Activated gamma-delta T cell treated with anti-CD3 and anti-CD28 coated beads, Interleukin-2, amount 50 U/mL, for 16 hours (primary cell): ENCODE measurements around the gene AP3D1.
"Not testable (repeated sequence)": the region's sequence is repeated elsewhere in the genome, so short reads cannot be mapped to it uniquely, and the experiment has no call there.

Source experiments
- DNase-seq: peaks from one replicate; pipeline ENCODE4 v3.0.0-alpha.2; 2020; ENCODE audit warnings: low read depth

AP3D1 gene

DNA sequence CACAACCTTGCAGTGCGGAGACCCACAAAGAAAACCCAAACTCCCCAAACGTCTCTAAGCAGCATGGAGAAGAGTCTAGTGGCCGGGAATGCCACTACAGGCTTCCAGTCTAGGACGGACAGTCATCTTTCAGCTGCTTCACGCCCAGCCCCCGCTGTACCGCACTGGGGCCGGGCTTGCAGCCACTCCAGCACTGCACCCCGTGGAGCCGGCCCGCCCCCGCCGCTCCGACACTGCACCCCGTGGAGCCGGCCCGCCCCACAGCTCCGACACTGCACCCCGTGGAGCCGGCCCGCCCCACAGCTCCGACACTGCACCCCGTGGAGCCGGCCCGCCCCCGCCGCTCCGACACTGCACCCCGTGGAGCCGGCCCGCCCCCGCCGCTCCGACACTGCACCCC lies 23.1 kb downstream of the AP3D1 start:
- not testable (repeated sequence) for DNase-seq

DNA sequence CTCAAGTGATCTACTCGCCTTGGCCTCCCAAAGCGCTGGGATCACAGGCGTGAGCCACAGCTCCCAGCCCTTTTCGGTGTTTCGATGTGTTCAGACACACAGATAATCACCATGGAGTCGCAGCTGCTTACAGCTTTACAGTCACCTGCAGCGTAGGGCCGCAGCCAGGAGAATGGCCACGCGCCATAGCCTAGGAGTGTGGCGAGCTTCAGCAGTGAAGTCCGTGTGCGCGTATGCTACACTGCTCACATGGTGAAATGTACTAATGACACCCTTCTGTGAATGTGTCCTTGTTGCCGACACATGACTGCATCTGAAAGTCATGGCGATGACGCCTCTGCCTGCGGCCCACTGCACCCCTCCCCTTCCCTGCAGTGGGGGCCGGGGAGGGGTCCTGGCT lies 23.6 kb downstream of the AP3D1 start:
- no peak for DNase-seq

DNA sequence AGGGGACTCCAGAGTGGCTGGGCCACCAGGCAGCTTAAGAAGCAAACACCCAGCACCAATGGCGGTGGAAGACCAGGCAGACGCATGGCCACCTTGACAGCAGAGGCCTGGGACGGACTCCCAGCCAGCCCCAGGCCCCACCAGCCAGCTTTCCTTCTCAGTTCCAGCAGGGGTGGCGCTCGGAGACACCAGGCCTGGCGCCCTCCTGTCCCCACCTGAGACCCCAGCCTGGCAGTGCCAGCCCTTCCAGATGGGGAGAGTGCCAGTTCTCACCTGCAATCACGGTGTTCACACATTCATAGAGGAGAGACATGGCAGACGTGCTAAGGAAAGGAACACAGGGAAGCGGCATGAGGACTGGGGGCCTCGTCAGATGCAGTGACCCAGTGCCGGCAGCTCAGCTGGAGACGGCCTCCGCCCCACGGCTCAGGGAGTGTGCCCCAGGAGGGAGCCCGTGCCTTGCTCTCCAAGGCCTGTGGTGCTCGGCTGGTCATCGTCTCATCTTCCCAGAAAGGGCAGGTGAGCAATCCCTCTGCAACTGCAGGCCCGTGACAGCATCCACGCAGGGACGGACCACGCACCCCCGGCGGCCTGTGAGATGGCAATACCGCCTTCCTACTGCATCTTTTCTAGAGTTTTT lies 24.4 kb downstream of the AP3D1 start:
- DNase-seq = no peak

DNA sequence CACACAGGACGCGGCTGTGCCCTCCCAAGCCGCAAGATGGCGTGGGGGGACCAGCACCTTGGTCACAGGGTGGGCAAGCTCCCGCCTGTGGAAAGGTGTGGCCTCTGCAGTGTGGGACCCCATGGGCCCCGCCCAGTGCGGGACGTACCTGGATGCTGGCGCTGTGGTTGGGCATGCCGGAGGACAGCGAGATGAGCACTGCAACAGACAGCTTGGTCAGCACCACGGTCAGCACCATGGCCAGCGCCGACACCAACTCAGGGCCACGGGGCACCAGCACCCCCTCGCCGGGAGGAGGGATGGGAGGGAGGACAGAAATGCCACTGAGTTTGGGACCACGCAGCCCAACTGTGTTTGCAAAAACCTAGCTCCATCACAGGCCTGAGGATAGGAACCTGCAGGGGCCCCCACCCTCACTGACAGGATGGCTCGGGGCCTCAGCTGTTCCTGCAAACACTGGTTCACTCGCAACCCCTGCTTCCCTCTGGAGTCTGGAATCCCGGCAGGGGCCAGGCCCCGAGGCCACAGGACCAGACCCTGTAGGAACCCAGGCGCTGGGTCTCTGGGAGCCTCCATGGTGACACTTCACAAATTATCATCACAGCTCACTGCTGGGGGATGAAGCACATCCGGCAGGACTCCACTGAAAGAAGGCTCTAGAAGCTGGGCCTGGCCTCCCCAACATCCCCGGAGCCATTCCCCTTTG lies 27.5 kb downstream of the AP3D1 start:
- no peak for DNase-seq

DNA sequence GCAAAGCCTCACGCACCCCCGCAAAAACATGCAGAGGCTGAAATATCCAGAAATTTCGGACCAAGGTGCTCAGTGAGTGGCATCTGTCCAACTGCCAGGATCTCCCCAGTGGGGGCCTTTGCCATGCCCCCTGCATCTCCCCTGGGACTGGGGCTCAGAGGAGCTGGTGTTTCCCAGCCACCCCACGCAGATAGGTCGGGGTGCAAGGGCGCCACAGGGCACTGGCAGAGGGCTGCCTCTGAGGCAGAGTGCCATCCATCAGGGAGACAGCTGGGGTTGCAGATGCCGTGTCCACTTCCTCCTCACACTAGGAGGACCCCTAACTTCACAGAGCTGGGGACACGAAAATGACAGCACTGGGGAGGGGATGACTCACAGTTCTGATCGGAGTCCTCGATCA lies 28.4 kb downstream of the AP3D1 start:
- no peak for DNase-seq

DNA sequence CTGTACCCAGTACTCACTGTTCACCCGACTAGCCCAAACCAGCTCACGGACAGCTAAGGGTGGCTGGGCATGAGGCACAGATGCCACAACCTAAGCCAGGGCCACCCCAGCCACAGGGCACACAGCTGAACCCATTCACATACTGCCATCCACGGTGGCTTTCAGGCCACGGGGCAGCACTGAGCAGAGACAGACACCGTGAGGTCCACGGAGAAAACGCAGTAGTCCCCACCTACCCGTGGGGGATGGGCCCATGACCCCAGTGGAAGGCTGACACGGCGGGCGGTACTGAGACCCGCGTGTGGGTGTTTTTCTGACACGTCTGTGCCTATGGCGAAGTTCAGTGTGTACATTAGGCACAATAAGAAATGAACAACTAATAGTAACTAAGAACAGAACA lies 29.1 kb downstream of the AP3D1 start:
- no peak for DNase-seq

DNA sequence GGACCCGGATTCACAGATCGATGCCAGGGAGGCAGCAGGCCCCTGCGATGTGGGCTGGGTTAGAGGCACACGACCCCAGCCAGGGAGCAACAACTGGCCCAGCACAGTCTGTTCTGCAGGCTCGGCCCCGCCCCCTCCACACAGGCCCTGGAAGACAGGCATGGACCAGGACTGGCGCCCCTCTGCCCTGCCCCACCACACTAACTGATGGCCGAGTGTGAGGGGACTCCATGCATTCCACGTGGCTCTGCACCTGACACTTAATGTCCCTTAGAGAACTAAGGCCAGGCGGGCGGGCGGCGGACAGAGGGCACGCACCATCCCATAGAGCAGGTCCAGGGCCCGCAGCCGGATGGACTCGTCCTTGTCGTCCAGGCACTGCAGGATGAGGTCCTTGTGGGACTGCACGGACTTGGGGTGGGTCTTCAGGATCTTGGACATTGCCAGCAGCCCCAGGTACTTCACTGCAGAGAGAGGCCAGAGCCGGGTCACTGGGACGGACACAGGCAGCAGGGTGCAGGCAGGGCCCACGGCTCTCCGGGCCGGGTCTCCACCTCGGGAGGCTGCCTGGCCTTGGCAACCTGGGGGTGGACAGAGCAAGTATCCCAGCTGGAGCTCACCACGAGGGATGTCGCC lies 29.8 kb downstream of the AP3D1 start:
- DNase-seq = no peak

DNA sequence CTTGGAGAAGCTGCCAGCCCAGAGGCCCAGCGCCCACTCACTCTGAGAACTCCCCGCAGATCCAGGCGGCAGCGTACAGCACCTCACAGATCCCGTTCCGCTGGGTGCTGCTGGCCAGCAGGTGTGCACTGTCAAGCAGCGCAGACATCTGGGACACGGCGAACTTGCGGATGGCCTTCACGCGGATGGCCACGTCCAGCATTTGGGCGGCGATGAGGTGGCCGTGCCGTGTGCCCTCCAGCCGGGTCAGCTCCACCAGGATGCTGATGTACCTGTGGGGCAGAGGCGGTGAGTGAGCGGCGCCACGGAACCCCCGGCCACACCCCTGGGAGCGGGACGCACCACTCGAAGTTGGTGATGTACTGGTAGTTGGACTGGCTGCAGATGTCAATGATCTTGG lies 30.5 kb downstream of the AP3D1 start:
- no peak for DNase-seq

DNA sequence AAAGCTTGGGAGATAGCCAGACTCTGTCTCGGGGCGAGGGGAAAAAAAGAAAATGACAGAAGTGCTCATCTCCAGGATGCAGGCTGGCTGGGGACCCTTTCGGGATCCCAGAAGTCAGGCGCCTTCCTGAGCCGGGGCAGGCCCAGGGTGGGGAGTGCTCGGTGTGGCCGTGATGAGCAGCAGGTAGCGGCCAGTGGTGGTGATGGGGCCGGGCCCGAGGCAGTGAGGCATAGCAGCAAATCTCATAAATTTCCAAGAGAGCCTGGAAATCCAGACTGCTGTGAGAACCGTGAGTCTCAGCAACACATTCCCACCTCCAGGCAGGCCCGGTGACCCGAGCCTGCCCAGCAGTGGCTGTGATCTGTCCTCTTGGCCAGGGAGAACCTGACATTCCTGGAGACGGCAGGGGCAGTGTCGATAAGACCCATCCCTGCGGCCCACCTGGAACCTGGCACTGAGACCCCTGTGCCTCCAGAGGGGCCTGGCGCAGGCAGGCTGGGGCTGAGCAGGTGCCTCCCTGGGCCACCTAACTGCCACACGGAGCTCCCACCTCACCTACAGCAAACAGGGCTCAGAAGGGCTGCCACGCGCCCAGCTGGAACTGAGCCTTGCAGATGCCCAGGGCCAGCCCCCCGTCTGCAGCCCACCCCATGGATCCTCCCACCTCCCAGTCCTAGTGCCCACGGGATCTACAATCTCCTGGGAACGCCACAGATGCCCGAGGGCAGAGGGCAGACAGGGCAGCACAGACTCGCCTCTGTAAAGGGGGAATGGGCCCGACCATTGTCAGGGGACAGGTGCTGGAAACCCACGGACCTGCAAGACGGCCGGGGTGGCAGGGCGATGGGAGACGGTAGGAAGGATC lies 31.2 kb downstream of the AP3D1 start:
- no peak for DNase-seq

DNA sequence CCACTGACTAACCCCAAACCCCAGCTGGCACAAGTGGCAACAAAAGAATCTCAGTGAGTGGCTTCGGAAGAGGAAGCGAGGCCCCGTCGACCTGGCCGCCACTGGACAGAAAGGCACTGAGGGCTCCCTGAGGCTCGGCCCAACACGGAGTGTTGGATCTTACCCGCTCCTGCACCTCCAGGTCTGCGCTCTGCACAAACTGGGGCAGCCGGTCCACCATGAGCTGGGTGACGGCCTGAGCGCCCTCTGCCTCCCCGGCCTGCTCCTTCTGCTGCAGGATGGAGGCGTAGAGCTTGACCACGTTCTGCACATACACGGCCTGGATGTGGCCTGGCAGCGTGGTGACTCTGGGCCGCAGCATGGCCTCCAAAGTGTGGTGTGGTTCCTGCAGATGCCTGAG lies 32.9 kb downstream of the AP3D1 start:
- no peak for DNase-seq

DNA sequence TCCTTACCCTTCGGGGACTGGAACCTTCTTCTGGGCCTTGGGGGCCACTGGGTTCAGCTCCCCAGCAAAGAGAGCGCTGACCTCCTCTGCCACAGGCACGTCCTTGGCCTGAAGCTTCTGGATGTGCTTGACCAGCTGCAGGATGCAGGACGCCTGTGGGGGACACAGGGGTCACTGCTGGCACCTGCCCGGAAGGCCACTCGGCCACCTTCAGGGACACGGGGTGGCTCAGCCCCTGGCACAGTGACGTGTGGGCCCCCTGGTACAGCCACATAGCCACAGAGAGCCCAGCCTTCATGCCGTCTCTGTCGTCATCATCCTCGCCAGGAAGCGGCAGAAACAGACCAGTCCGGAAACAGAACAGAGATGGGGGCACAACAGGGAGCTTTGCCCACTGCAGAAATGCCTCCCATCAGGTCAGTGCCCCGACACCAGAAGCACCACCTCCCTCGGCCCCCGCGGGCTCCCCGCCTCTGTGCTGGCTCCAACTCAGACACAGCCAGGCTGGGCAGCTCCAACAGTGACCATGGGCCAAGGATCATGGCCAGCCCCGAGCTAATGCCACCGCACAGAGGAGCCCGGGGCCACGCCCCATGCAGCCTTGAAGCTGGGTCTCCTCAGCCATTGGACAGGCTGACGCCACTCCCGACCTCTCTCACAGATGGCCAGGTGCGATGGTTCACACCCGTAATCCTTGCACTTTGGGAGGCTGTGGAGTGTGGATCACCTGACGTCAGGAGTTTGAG lies 34.0 kb downstream of the AP3D1 start:
- no peak for DNase-seq

DNA sequence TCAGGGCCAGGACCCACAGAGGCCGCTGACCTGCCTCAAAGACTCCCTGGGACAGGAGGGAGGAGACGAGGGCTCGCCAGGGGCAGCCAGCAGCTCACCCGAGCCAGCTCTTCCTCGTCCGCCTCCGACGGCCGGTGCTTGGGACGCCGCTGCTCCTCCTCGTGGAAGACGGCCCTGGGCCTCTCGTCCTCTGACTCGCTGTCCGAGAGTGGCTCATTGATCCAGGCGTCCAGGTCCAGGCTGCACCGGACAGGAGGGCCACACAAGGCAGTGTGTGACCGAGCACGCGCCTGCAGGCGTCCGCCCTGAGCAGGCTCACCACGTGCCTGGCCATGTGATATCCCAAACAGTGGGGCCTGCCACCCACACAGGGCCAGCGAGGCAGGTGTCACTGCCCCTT lies 34.9 kb downstream of the AP3D1 start:
- DNase-seq = no peak

DNA sequence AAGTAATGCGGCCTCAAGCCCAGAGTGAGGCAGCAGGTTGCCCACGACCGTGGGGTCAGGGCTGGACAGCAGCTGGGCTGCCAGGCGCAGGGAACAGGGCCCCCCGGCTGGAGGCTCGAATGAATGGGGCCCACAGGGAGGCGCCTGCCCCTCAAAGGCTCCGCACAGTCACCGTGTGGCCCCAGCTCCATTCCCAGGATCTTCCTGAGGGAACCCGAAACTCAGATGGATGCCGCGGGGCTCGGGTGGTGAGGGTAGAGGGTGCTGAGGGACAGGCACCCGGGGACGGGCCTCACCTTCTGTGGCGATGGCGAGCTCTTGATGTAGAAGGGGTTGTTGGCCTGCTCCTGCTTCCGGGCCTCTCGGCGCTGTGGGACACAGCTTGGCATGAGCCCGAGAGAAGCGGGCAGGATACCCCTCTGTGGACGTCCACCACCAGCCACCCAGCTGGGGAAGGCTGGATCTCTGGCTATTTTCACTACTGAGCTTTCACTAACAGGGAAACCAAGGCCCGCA lies 35.4 kb downstream of the AP3D1 start:
- DNase-seq = no peak

DNA sequence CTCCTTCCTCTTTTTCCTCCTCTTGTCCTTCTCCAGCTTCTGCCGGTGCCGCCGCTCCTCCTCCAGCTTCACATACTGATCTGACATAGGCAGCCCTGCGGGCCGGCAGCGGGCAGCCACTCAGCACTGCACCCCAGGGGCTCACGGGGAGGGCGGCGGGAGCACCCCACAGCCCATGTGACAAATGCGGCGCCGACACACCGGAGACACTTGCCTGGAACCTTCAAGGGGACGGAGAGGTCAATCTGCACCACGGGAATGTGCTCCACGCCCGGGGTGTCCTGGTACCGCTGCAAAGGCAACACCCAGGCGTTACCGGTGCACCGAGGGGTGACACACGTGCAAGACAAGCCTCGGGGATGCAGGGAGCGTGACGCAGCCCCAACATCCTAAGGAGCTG lies 36.0 kb downstream of the AP3D1 start:
- no peak for DNase-seq

DNA sequence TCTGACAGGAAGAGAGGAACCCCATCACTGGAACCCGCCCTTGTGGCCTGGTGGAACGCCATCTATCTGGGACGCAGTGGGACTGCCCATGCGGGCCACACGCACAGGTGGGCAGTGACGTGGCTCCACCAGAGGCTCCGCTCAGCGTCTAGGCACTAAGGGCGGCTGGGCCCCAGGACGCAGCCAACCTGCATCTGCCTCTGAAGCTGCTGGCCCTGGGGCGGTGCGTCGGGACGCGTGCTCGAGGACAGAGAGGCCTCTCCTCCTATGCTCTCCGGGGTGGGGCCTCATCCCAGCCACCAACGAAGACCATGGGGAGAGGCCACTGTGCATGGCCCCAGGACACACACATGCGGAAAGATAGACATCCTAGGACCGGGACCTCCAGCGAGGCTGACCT lies 36.5 kb downstream of the AP3D1 start:
- DNase-seq = no peak

DNA sequence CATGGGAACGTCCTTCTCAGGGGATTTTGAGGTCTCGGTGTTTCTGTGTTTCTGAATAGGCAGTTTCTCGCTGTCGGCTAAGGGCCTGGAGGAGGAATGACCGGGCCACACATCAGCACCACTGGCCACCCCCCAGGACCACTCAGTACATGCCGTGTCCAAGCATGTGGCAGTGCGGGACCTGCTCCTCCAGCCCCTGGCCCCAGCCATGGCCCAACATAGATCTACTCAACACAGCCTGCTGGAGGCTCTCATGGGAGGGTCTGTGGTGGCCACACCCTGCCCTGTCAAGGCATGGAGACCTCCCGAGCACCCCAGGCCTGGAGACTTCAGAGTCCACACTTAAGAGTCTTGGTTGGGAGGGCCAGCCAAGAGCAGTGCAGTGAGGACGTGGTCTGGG lies 37.1 kb downstream of the AP3D1 start:
- no peak for DNase-seq

DNA sequence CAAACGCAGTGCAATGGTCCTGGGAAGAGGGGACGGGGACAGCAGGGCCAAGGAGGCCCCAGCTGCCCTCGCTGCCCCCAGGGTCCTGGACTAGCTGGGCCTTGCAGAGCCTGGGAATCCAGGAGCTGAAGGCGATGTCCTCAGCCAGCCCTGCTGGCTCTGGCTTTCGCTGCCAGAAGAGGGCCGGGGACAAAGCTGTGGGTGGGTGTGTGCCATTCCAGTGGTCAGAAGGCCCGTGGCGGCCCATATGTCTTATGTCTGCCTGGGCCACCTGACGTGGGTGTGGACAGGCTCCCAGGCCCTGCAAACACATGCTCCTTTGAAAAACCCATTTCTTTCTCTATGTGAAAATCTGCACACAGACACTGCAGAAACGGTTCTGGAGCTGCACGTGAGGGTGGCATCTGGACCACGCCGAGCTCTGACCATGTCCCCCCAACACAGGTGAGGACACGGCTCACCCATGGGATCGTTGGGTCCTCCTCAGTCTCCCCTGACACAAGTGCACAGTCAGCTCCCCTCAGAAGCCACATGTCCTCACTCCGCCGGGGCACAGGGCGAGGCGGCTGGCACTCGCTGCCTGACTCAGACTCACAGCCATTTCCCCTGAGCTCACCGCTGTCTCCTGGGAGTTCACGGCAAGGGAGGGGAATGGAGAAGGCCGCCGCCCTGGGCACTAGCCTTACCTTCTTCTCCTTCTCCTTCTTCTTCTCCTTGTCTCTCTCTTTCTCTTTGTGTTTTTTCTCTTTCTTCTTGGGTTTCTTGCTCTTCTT lies 37.7 kb downstream of the AP3D1 start:
- DNase-seq = no peak

DNA sequence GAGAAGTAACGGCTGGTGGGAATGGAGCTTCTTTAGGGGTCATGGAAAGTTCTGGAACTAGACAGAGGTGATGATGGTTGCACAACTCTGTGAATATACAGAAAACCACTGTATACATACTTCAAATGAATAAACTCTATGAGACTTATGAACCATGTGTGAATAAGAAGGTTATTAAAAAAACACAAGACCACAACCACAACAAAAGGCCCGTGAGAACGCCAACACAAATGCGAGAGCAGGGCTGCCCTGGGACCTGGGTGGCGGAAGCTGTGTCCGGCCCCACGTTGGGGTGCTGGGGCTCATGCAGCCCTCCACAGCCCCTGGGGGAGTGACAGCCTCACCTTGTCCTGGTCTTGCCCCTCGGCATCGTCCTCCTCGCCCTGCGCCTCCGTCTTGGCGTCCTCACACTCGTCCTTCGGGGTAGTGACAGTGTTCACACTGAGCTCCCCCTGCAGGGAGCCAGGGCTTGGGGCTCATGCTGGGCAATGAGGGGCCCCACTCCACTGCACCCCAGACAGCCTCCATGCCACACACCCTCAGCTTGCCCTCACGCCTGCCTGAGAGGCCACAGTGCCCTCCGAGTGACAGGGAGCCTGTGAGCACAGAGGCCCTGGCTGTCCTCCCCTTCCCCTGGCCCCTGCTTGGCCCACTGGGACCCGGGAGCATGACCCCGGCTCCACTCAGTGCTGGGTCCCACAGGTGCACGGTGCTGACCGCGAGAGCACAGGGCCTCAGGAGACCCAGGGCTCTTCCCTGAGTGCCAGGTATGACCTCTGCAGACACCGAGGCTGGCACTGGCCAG lies 38.6 kb downstream of the AP3D1 start:
- DNase-seq = peak; percentile 22

DNA sequence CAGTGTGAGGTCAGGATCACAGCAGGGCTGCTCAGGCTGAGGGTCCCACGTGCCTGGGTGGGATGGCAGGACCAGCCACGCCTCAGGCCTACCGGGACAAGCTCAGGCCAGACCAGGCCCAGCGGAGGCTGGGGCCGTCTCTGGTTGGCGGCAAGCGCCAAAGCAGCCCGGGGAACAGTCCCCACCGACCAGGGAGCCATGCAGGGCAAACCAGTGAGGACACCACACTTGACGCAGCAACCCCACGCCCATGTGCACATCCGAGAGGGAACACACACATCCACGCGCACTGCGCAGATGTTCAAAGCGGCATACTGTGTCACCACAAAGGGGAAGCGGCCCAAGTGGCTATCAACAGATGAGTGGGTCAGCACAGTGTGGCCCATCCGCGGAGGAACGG lies 39.5 kb downstream of the AP3D1 start:
- no peak for DNase-seq

DNA sequence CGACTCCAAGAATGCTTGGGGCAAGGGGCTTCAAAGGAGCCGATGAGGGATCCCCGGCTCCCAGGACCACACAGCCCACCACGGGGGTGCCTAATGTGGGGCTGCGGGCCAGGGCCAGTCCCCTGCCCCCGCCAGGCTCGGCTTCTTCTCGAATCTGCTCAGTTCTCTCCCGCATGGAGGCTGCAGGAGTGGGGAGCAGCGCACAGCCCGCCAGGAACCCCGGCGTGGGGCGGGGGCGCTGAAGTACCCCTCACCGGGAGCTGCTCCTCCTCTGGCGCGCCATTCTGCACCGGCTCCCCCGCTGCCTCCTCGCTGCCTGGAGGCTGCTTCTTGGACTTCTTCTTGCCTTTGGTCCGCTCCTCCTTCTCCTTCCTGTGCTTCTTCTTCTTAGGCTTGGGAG lies 39.9 kb downstream of the AP3D1 start:
- DNase-seq = no peak
